Endothelial cell of umbilical vein (primary cell): ENCODE results near the gene ASZ1.

Experiments
- CTCF ChIP-seq, 2 donors: IDR thresholded peaks; 1 replicate in 1 of 2; 2 replicates in 1 of 2; pipeline ENCODE4 v1.5.1; 2011; ENCODE audit warnings: low read length in 2 of 2, mild to moderate bottlenecking in 2 of 2, moderate library complexity in 2 of 2, control low read depth in 1 of 2, inconsistent platforms in 1 of 2, low read depth in 1 of 2; ENCODE audit not compliant: insufficient read depth in 1 of 2; ENCODE audit errors: extremely low read depth in 1 of 2
- POLR2A ChIP-seq: IDR thresholded peaks from 2 replicates; pipeline ENCODE4 v1.6.1; 2012; ENCODE audit warnings: low read depth, mild to moderate bottlenecking, control low read depth, low read length

- TF ChIP-seq CTCF (IDR thresholded peaks at IDR 0.05; ENCODE audit: extremely low read depth in 1 of 2, insufficient read depth in 1 of 2, low read depth in 1 of 2, low read length in 2 of 2) = no peak
- no peak for TF ChIP-seq POLR2A
These were observed 19.0 kb upstream of the ASZ1 start for GRCh38 chr7:117446220-117446815.
